GM19193 (cell line): ENCODE data around the gene EPHA4.

Experiments used
- POLR2A ChIP-seq: IDR thresholded peaks from 4 replicates; pipeline ENCODE4 v1.6.1; 2011; ENCODE audit not compliant: insufficient read depth, insufficient read length; ENCODE audit errors: extremely low read depth

The EPHA4 gene

GRCh38 chr2:221458578-221458977 is 113.5 kb downstream of the EPHA4 start:
- no peak for TF ChIP-seq POLR2A

GRCh38 chr2:221455214-221455613 is 116.9 kb downstream of the EPHA4 start:
- no peak for TF ChIP-seq POLR2A

GRCh38 chr2:221454459-221455105 is 117.5 kb downstream of the EPHA4 start:
- TF ChIP-seq POLR2A: no peak

- TF ChIP-seq POLR2A: no peak
These were observed 120.0 kb downstream of the EPHA4 start for GRCh38 chr2:221451862-221452788.

GRCh38 chr2:221450280-221450679 is 121.8 kb downstream of the EPHA4 start:
- TF ChIP-seq POLR2A: no peak

GRCh38 chr2:221449406-221449805 is 122.7 kb downstream of the EPHA4 start:
- no peak for TF ChIP-seq POLR2A

GRCh38 chr2:221448844-221449390 is 123.2 kb downstream of the EPHA4 start:
- no peak for TF ChIP-seq POLR2A

- no peak for TF ChIP-seq POLR2A
These were observed 123.9 kb downstream of the EPHA4 start for GRCh38 chr2:221448057-221448843.

- no peak for TF ChIP-seq POLR2A
These were observed 124.8 kb downstream of the EPHA4 start for GRCh38 chr2:221447310-221447709.

GRCh38 chr2:221446140-221446539 is 126.0 kb downstream of the EPHA4 start:
- TF ChIP-seq POLR2A: no peak

GRCh38 chr2:221444106-221444505 is 128.0 kb downstream of the EPHA4 start:
- TF ChIP-seq POLR2A: no peak

- no peak for TF ChIP-seq POLR2A
These were observed 128.5 kb downstream of the EPHA4 start for GRCh38 chr2:221443645-221444044.

GRCh38 chr2:221442128-221442527 is 130.0 kb downstream of the EPHA4 start:
- no peak for TF ChIP-seq POLR2A

- no peak for TF ChIP-seq POLR2A
These were observed 132.2 kb downstream of the EPHA4 start for GRCh38 chr2:221439761-221440479.

GRCh38 chr2:221437056-221437455 is 135.0 kb downstream of the EPHA4 start:
- no peak for TF ChIP-seq POLR2A

GRCh38 chr2:221435171-221435570 is 136.9 kb downstream of the EPHA4 start:
- no peak for TF ChIP-seq POLR2A
